SK-N-SH treated with all-trans-retinoic acid at 6 μM for 48 hours (cell line): ENCODE measurements around the gene NFS1.

Source experiments
- ATAC-seq: fragments of 200-7000 bp; cut with Tn5 transposase; 3 replicates; pipeline ENCODE4 v1.9.1; 2020; ENCODE audit warnings: mild to moderate bottlenecking, moderate library complexity
- ARNTL ChIP-seq: fragments of 450-650 bp; formaldehyde crosslinking; IDR thresholded peaks from 2 replicates; pipeline ENCODE4 v1.5.0; 2020; ENCODE audit warnings: low read depth, mild to moderate bottlenecking, moderate library complexity, borderline replicate concordance
- BACH2 ChIP-seq: fragments of 250-450 bp; sonication (Bioruptor Pico); IDR thresholded peaks from 2 replicates; pipeline ENCODE4 v1.9.0; 2021; ENCODE audit warnings: mild to moderate bottlenecking, borderline replicate concordance
- CREB5 ChIP-seq: fragments of 250-450 bp; sonication (Bioruptor Pico); IDR thresholded peaks from 2 replicates; pipeline ENCODE4 v1.5.1; 2020; ENCODE audit warnings: low read depth, mild to moderate bottlenecking, moderate library complexity
- CSRNP3 ChIP-seq: fragments of 250-450 bp; sonication (Bioruptor Pico); IDR thresholded peaks from 2 replicates; pipeline ENCODE4 v1.5.1; 2021; ENCODE audit warnings: mild to moderate bottlenecking, moderate library complexity
- ESRRG ChIP-seq: fragments of 250-450 bp; sonication (Bioruptor Pico); IDR thresholded peaks from 2 replicates; pipeline ENCODE4 v1.6.1; 2021; ENCODE audit warnings: mild to moderate bottlenecking
- GLIS3 ChIP-seq: fragments of 250-450 bp; sonication (Bioruptor Pico); IDR thresholded peaks from 2 replicates; pipeline ENCODE4 v1.5.0; 2020; ENCODE audit warnings: mild to moderate bottlenecking, moderate library complexity
- ISL1 ChIP-seq: fragments of 250-450 bp; sonication (Bioruptor Pico); IDR thresholded peaks from 2 replicates; pipeline ENCODE4 v2.1.2; 2022; ENCODE audit warnings: mild to moderate bottlenecking, moderate library complexity
- OSR1 ChIP-seq: fragments of 250-450 bp; sonication (Bioruptor Pico); IDR thresholded peaks from 2 replicates; pipeline ENCODE4 v1.8.0; 2022; ENCODE audit warnings: moderate library complexity, mild to moderate bottlenecking, inconsistent platforms
- PATZ1 ChIP-seq: fragments of 250-450 bp; sonication (Bioruptor Pico); IDR thresholded peaks from 2 replicates; pipeline ENCODE4 v1.8.0; 2020; ENCODE audit warnings: mild to moderate bottlenecking, moderate library complexity, borderline replicate concordance
- POU6F1 ChIP-seq: fragments of 250-450 bp; sonication (Bioruptor Pico); IDR thresholded peaks from 2 replicates; pipeline ENCODE4 v1.8.0; 2021; ENCODE audit warnings: low read depth, mild to moderate bottlenecking, moderate library complexity, borderline replicate concordance
- PPARA ChIP-seq: fragments of 250-450 bp; sonication (Bioruptor Pico); IDR thresholded peaks from 2 replicates; pipeline ENCODE4 v1.5.0; 2020; ENCODE audit warnings: mild to moderate bottlenecking, borderline replicate concordance
- RARB ChIP-seq: fragments of 250-450 bp; sonication (Bioruptor Pico); IDR thresholded peaks from 2 replicates; pipeline ENCODE4 v1.8.0; 2021; ENCODE audit warnings: mild to moderate bottlenecking, moderate library complexity
- SNAI2 ChIP-seq: fragments of 250-450 bp; sonication (Bioruptor Pico); IDR thresholded peaks from 2 replicates; pipeline ENCODE4 v1.5.0; 2020; ENCODE audit warnings: mild to moderate bottlenecking, moderate library complexity
- TCF4 ChIP-seq: fragments of 250-450 bp; sonication (Bioruptor Pico); IDR thresholded peaks from 2 replicates; pipeline ENCODE4 v1.8.0; 2021; ENCODE audit warnings: mild to moderate bottlenecking, moderate library complexity, borderline replicate concordance
- TOX ChIP-seq: fragments of 250-450 bp; sonication (Bioruptor Pico); IDR thresholded peaks from 2 replicates; pipeline ENCODE4 v1.8.0; 2021; ENCODE audit warnings: mild to moderate bottlenecking, moderate library complexity, borderline replicate concordance
- TSHZ2 ChIP-seq: fragments of 250-450 bp; sonication (Bioruptor Pico); IDR thresholded peaks from 2 replicates; pipeline ENCODE4 v1.5.0; 2020; ENCODE audit warnings: mild to moderate bottlenecking, moderate library complexity
- ZFP3 ChIP-seq: fragments of 250-450 bp; sonication (Bioruptor Pico); IDR thresholded peaks from 2 replicates; pipeline ENCODE4 v1.5.0; 2020; ENCODE audit warnings: mild to moderate bottlenecking, moderate library complexity
- ZFP30 ChIP-seq: fragments of 450-650 bp; formaldehyde crosslinking; IDR thresholded peaks from 2 replicates; pipeline ENCODE4 v1.5.0; 2022; ENCODE audit warnings: mild to moderate bottlenecking, moderate library complexity
- ZNF70 ChIP-seq: fragments of 450-650 bp; formaldehyde crosslinking; IDR thresholded peaks from 2 replicates; pipeline ENCODE4 v1.5.0; 2020; ENCODE audit warnings: mild to moderate bottlenecking, moderate library complexity

NFS1 gene

GRCh38 chr20:35681960-35682359 is 17.2 kb downstream of the NFS1 start:
- ATAC-seq: peak; percentile 84
- TF ChIP-seq ISL1: no peak
- TF ChIP-seq ZNF70: no peak
- no peak for TF ChIP-seq SNAI2 (CRISPR knock-in tag)
- TF ChIP-seq POU6F1 (CRISPR knock-in tag): no peak

GRCh38 chr20:35680452-35681183 is 18.5 kb downstream of the NFS1 start:
- no peak for TF ChIP-seq OSR1
- TF ChIP-seq TCF4 (CRISPR knock-in tag): no peak
- TF ChIP-seq RARB (CRISPR knock-in tag): no peak
- no peak for TF ChIP-seq PPARA
- no peak for TF ChIP-seq ISL1
- no peak for TF ChIP-seq TOX (CRISPR knock-in tag)
- no peak for TF ChIP-seq PATZ1 (CRISPR knock-in tag)
- no peak for TF ChIP-seq SNAI2 (CRISPR knock-in tag)
- no peak for TF ChIP-seq ARNTL (CRISPR knock-in tag)
- no peak for TF ChIP-seq CSRNP3 (CRISPR knock-in tag)
- TF ChIP-seq CREB5 (CRISPR knock-in tag): no peak
- TF ChIP-seq ESRRG: no peak
- no peak for TF ChIP-seq POU6F1 (CRISPR knock-in tag)
- no peak for TF ChIP-seq BACH2 (CRISPR knock-in tag)
- no peak for TF ChIP-seq ZFP30 (CRISPR knock-in tag)
- TF ChIP-seq ZNF70: no peak
- TF ChIP-seq, all 23 proteins: peak for 0
- ATAC-seq: no peak

- no peak for ATAC-seq
- TF ChIP-seq PATZ1 (CRISPR knock-in tag): no peak
- no peak for TF ChIP-seq TSHZ2 (CRISPR knock-in tag)
- TF ChIP-seq TOX (CRISPR knock-in tag): no peak
- TF ChIP-seq ESRRG: no peak
- no peak for TF ChIP-seq PPARA
- TF ChIP-seq CSRNP3 (CRISPR knock-in tag): no peak
- no peak for TF ChIP-seq CREB5 (CRISPR knock-in tag)
- no peak for TF ChIP-seq BACH2 (CRISPR knock-in tag)
- no peak for TF ChIP-seq TCF4 (CRISPR knock-in tag)
- TF ChIP-seq GLIS3: no peak
- TF ChIP-seq ZFP3: no peak
- TF ChIP-seq ZNF70: no peak
Observed at GRCh38 chr20:35674921-35675320, 24.2 kb downstream of the NFS1 start.
